ENCODE results near the gene COPS6.

Gene COPS6

GRCh38 chr7:100088621-100089457 is at the start of gene COPS6:
Gene COPS6 (plus strand): TSS chr7:100088969. CDS start chr7:100088991, 22 bp downstream.
- DNase-seq (ENCODE audit: low spot score): peak; percentile 64

DNA sequence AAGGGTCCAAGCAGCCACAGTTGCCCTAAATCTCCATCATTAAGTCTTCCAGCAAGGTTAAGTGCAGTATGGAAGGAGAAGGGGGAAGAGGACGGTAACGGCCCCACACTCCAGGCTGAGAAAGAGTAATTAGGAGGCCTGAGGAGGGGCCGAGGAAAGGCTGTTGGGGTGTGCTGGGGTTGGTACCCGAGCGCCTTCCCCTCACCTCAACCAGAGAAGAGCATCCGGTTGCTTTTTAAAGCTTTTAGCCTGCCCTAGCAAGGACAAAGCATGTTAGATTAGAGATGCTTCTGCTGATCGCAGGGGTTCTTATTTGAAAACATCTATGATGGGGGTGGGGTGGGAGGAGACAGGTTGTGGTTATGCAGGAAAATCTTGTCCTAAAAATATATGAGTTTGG is 48.2 kb upstream of the COPS6 start:
- no peak for DNase-seq (ENCODE audit: low spot score)

- no peak for DNase-seq (ENCODE audit: low spot score)
These were observed 44.1 kb upstream of the COPS6 start for GRCh38 chr7:100044718-100045117.

GRCh38 chr7:100048680-100049079 is 40.1 kb upstream of the COPS6 start:
- DNase-seq (ENCODE audit: low spot score): no peak

DNA sequence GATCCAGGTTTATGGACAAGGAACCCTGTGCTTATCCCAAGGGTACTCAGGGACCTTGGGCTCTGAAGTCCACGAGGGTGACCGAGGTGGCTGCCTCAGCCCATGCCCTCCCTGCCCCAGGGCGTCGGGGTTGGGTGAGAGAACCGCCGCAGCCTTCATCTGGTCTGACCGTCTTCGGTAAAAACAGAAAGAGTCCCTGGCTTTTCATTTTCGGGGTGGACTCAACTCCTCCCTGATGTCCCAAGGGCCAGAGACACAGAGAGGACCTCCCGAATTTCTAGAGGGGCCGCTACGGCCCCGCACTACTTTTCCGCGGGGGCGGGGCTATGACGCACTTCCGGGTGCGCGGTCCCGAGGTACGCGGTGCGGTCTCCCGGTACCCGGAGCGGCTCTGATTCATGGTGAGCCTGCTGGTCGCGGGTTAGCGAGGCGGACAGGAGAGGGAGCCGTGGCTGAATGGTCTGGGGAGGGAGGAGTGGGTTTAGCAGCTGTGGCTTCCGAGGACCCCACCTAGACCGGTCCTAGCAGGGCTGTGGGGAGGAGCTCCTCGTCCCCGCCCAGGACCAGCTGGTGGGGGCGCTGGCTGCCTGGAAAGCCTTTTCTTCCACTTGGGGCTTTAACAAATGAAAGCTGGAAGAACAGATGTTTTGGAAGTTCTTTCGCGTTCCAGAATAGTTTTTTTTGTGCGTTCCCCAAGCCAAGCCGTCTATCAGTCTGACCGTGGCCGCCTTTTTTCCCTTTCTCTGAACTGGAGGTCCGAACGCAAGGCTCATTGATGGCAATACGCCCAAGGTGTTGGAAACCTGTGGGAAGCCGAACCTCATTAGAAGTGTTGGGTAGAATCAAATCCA is 39.1 kb upstream of the COPS6 start, which contains the start of gene ZSCAN21:
Gene ZSCAN21 (plus strand): TSS at position 334 of the 851 bp plus-strand sequence. CDS start 7,233 bp downstream, outside the sequence.
- DNase-seq (ENCODE audit: low spot score): peak; percentile 77

DNA sequence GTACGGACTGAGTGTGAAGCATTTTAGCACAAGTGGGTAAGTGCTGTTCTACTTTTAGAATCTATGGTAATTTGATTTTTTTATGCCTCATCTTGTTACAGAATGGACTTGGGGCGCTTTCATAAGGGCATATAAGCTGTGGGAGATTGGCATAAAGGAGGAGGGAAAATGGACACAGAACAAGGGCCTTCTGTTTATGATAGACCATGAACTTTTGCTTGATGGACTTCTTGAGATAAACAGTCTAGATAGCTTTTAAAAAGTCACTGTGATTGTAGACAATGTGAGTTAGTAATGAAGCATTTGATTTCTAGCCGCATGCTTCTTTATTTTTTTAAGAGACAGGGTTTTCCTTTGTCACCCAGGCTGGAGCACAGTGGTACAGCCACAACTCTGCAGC is 37.2 kb upstream of the COPS6 start:
- DNase-seq (ENCODE audit: low spot score): no peak

GRCh38 chr7:100053215-100053614 is 35.6 kb upstream of the COPS6 start:
- peak; percentile 91 for DNase-seq (ENCODE audit: low spot score)

DNA sequence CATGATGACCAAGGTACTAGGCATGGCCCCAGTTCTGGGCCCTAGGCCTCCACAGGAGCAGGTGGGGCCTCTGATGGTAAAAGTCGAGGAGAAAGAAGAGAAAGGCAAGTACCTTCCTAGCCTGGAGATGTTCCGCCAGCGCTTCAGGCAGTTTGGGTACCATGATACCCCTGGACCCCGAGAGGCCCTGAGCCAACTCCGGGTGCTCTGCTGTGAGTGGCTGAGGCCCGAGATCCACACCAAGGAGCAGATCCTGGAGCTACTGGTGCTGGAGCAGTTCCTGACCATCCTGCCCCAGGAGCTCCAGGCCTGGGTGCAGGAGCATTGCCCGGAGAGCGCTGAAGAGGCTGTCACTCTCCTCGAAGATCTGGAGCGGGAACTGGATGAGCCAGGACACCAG is 31.8 kb upstream of the COPS6 start:
- no peak for DNase-seq (ENCODE audit: low spot score)

DNA sequence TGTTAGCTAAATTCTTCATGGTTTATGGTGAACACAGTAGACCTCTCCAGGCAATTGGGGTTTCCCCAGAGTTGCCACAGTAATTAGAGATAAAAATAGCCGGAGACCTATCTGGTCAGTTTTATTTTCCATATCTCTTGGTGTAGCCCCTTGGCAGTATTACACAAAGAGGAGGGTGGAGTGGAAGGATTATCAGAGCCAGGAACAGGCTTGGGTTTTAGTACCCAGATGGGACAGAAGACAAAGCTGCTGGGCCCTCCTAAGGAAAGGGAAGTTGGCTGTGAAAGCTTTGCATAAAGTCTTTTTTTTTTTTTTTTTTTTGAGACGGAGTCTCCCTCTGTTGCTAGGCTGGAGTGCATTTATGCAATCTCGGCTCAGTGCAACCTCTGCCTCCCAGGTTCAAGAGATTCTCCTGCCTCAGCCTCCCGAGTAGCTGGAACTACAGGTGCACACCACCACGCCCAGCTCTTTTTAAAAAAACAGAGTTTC is 29.5 kb upstream of the COPS6 start:
- no peak for DNase-seq (ENCODE audit: low spot score)

DNA sequence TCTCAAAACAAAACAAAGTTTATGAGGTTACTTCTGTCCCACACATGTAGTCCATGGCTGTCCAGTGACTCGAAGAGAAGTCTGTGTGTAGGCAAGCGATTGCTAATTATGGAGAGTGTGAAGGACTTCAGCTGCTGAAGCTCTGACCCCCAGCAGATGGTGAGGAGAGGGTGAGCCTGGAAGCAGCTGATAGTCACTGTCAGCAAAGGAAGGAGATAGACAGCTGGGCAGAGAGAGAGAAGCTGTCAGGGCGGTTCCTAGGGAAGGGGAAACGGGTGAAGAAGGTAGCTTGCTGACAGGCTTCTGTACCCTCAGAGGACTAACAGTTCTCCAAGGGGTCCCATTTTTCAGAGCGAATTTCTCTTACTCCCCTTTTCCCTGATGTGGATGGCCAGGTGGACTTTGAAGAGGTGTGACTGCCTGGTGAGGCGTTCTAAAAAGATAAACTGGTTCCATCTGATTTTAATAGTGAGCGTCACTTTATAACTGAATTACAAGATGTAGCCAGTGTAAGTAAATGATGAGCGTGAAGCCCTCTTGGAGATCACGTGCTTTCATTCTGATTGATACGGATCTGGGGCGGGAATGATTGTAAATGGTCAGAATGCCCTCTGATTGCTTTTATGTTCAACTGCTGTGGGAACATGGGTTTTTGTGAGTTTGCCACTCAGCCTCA is 27.1 kb upstream of the COPS6 start:
- DNase-seq (ENCODE audit: low spot score): no peak

DNA sequence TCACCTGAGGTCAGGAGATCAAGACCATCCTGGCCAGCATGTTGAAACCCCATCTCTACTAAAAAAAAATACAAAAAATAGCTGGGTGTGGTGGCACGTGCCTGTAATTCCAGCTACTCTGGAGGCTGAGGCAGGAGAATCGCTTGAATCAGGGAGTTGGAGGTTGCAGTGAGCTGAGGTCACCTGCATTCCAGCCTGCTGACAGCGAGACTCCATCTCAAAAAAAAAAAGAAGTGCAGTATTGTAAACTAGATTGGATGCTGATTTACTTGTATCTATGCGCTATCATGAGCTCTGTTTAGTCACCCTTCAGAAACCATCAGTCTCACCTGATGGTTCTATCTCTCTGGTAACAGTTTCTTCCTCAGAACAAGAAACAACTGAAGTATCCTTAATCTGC is 25.4 kb upstream of the COPS6 start:
- DNase-seq (ENCODE audit: low spot score): no peak

DNA sequence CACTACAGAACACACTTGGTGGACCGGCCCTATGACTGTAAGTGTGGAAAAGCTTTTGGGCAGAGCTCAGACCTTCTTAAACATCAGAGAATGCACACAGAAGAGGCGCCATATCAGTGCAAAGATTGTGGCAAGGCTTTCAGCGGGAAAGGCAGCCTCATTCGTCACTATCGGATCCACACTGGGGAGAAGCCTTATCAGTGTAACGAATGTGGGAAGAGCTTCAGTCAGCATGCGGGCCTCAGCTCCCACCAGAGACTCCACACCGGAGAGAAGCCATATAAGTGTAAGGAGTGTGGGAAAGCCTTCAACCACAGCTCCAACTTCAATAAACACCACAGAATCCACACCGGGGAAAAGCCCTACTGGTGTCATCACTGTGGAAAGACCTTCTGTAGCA is 24.6 kb upstream of the COPS6 start:
- no peak for DNase-seq (ENCODE audit: low spot score)

DNA sequence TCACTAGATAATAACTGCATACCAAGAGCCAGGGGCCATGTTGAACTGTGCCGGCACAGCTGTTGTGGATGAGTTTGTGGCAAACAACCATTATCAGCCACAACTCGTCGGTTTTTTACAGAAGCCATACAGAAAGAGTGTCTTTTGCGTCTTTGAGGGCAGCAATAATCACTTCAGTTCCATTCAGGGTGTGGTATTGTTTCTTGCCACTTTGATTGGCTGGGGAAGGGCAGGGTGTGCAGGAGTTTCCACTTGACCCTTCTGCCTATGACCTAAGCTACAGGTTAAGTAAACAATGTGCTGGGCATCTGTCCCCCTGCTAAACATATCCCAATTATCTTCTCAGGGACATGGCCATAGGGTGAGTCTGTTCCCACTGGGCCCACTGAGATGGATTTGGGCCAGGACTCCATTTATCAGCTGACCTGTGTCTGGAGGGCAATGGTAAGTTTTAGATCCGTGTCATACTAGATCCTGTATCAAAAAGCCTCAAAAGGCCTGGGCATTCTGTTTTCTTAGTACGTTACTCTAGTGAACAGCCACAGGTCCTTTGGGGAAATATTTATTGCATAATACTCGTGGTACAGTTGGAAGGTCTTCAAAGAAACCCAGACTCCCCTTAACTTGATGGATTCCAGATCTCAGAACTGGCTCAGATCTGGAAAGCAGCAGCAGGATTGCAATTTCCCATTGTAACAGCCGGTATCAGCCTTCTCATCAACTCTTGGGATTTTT is 23.1 kb upstream of the COPS6 start:
- DNase-seq (ENCODE audit: low spot score): no peak

GRCh38 chr7:100066953-100067352 is 21.8 kb upstream of the COPS6 start:
- no peak for DNase-seq (ENCODE audit: low spot score)

DNA sequence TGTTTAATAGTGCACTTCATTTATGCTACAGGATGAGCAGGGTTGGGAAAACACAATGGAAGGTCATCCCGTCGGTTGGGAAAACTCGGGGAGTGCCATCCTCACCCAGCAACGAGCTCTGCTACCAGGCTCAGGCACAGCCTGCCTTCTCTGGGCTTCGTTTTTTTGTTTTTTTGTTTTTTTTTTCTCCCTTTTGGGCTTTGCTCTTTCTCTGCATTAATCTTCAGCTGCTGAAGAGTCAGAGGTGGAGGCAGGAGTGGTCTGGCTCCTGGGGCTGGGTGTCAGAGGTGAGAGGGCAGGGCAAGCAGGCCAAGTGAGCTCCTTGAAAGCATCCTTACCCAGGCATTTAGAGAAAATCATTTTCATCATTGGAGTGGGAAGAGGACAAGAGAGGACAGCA is 18.8 kb upstream of the COPS6 start:
- DNase-seq (ENCODE audit: low spot score): no peak

GRCh38 chr7:100071018-100071723 is 17.6 kb upstream of the COPS6 start:
- no peak for DNase-seq (ENCODE audit: low spot score)

GRCh38 chr7:100072462-100072861 is 16.3 kb upstream of the COPS6 start:
- no peak for DNase-seq (ENCODE audit: low spot score)

- DNase-seq (ENCODE audit: low spot score): no peak
These were observed 13.9 kb upstream of the COPS6 start for GRCh38 chr7:100074841-100075240.

DNA sequence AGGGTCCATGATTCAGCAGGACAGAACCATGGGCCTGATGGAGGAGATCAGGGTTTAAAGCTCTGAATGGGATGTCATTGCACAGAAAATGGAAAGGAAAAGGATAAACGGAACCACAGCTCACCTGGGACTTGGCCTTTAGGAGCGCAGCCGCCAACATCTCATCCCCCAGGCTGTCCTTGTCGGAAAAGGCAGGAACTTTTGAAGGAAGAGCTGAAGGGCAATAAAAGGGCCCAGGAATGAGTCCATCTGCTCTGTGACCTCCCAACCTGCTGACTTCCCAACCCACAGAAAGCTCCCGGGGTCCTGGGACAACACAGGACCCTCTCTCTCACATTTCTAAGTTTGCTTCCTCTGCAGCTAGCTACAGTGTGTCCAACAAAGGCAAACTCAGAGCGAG is 13.4 kb upstream of the COPS6 start:
- no peak for DNase-seq (ENCODE audit: low spot score)

DNA sequence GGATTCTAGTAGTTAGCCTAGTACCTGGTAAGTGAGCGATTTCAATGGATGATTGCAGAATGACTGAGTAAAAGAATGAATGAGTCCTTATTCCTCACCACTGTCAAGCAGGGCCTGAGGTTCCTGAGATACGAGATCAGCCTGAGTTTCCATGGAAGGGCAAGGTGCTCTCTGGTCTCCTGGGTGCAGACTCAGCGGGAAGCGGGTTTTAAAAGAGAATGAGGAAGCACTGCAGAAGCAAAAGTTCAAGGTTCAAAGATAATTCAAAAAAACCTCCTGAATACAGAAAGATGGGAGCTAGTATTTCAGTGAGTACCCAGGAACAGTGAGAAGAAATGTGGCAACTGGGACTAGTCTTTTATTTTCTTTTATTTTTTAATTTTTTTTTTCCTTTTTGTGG is 11.6 kb upstream of the COPS6 start:
- DNase-seq (ENCODE audit: low spot score): no peak

DNA sequence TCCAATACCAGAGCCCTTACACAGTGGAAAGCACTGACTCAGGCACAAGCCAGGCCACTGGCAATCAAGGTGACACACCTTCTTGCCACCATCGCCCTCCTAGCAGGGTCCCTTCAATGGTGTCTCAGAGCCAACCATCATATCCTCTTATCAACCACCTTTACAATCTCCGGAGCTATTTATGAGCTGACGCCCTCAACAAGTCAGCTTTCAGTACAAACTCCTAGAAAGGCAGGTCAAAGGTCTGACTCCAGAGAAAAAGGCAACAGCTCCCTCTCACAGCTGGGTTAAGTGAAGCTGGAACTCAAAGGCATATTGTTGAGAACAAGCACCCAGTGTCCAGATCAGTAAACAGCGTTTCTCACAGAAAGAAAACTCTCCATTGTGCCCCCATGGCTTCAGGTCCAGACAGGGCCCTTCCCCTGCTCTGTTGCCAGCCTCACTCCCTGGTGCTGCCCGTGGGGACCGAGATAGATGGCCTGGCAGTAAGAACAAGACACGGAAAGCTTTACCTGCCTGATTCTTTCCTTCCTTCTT is 9.7 kb upstream of the COPS6 start:
- peak; percentile 94 for DNase-seq (ENCODE audit: low spot score)
